Measurements from ENCODE around the gene CD160.
"Not testable (repeated sequence)": the region's sequence is repeated elsewhere in the genome, so short reads cannot be mapped to it uniquely, and the experiment has no call there.

Gene CD160

GRCh38 chr1:145759721-145760120, 40.4 kb downstream of the CD160 start:
- no peak for TF ChIP-seq CTCF (IDR thresholded peaks at IDR 0.05; ENCODE audit: low read depth, low read length, missing control alignments)
- no peak for DNase-seq (ENCODE audit: extremely low read depth, low read depth)
- H3K4me3 ChIP-seq (replicated peaks; ENCODE audit: low read depth, low read length), result no peak overlapping the region

GRCh38 chr1:145760395-145760949, 41.2 kb downstream of the CD160 start:
- DNase-seq (ENCODE audit: extremely low read depth, low read depth); H3K4me3 ChIP-seq (replicated peaks; ENCODE audit: low read depth, low read length): not testable (repeated sequence)

- H3K4me3 ChIP-seq (replicated peaks; ENCODE audit: low read depth, low read length); DNase-seq (ENCODE audit: extremely low read depth, low read depth): not testable (repeated sequence)
Observed at GRCh38 chr1:145761498-145761897, 42.2 kb downstream of the CD160 start.

GRCh38 chr1:145762001-145762400, 42.7 kb downstream of the CD160 start:
- not testable (repeated sequence) for DNase-seq (ENCODE audit: extremely low read depth, low read depth); H3K4me3 ChIP-seq (replicated peaks; ENCODE audit: low read depth, low read length)

GRCh38 chr1:145764231-145764940, 45.1 kb downstream of the CD160 start:
- not testable (repeated sequence) for DNase-seq (ENCODE audit: extremely low read depth, low read depth); H3K4me3 ChIP-seq (replicated peaks; ENCODE audit: low read depth, low read length)

GRCh38 chr1:145765127-145765526, 45.8 kb downstream of the CD160 start:
- not testable (repeated sequence) for H3K4me3 ChIP-seq (replicated peaks; ENCODE audit: low read depth, low read length); DNase-seq (ENCODE audit: extremely low read depth, low read depth)

GRCh38 chr1:145765585-145766360, 46.5 kb downstream of the CD160 start:
- H3K4me3 ChIP-seq (replicated peaks; ENCODE audit: low read depth, low read length); DNase-seq (ENCODE audit: extremely low read depth, low read depth): not testable (repeated sequence)

- not testable (repeated sequence) for H3K4me3 ChIP-seq (replicated peaks; ENCODE audit: low read depth, low read length); DNase-seq (ENCODE audit: extremely low read depth, low read depth)
Observed at GRCh38 chr1:145766926-145767325, 47.6 kb downstream of the CD160 start.

- DNase-seq (ENCODE audit: extremely low read depth, low read depth); H3K4me3 ChIP-seq (replicated peaks; ENCODE audit: low read depth, low read length): not testable (repeated sequence)
Observed at GRCh38 chr1:145768004-145768403, 48.7 kb downstream of the CD160 start.

GRCh38 chr1:145771056-145771455, 51.8 kb downstream of the CD160 start:
- no peak overlapping the region for H3K4me3 ChIP-seq (replicated peaks; ENCODE audit: low read depth, low read length)
- no peak for DNase-seq (ENCODE audit: extremely low read depth, low read depth)
- no peak for TF ChIP-seq CTCF (IDR thresholded peaks at IDR 0.05; ENCODE audit: low read depth, low read length, missing control alignments)

GRCh38 chr1:145773423-145773822, 54.1 kb downstream of the CD160 start:
- no peak for DNase-seq (ENCODE audit: extremely low read depth, low read depth)
- TF ChIP-seq CTCF (IDR thresholded peaks at IDR 0.05; ENCODE audit: low read depth, low read length, missing control alignments), result no peak
- H3K4me3 ChIP-seq (replicated peaks; ENCODE audit: low read depth, low read length), result no peak overlapping the region
